Skeletal muscle tissue (tissue), 4 donors: ENCODE data around the gene ECI1. TPM values are rescaled to one million over a fixed set of nuclear protein-coding genes. Genes with fewer than 3 reads are reported as not detected.

Source experiments
- H3K27ac ChIP-seq: one replicate; pipeline ENCODE4 v1.7.0; 2013; ENCODE audit warnings: mild to moderate bottlenecking, low read depth, low read length, inconsistent platforms
- H3K27me3 ChIP-seq, 3 donors: one replicate each; pipeline ENCODE4 v1.7.0; 2013; ENCODE audit warnings: low read length in 3 of 3; ENCODE audit not compliant: control insufficient read depth in 3 of 3, insufficient read depth in 3 of 3
- H3K36me3 ChIP-seq, 3 donors: one replicate each; pipeline ENCODE4 v1.7.0; 2013; ENCODE audit warnings: low read length in 3 of 3; ENCODE audit not compliant: control insufficient read depth in 3 of 3, insufficient read depth in 3 of 3
- H3K4me1 ChIP-seq, 3 donors: one replicate each; pipeline ENCODE4 v1.7.0; 2013; ENCODE audit warnings: low read length in 3 of 3, mild to moderate bottlenecking in 3 of 3; ENCODE audit not compliant: control insufficient read depth in 3 of 3, insufficient read depth in 3 of 3
- H3K4me3 ChIP-seq, 3 donors: one replicate each; pipeline ENCODE4 v1.7.0; 2013; ENCODE audit warnings: low read length in 3 of 3
- H3K9ac ChIP-seq, 3 donors: one replicate each; pipeline ENCODE4 v1.7.0; 2013; ENCODE audit warnings: low read length in 3 of 3, mild to moderate bottlenecking in 3 of 3, moderate library complexity in 2 of 3, low read depth in 1 of 3
- H3K9me3 ChIP-seq, 3 donors: one replicate each; pipeline ENCODE4 v1.7.0; 2013; ENCODE audit warnings: low read length in 3 of 3; ENCODE audit not compliant: control insufficient read depth in 3 of 3
- total RNA-seq: library from RNA; depleted of rRNA; stranded (reverse); fragments of >200 nt; gene quantifications from one replicate; pipeline ENCODE4 v1.2.3, GENCODE V29; 2014
- donor health status: Osteomylitis.

ECI1 gene
- total RNA-seq, 1 donor from 2014 or later = 42.3 TPM

GRCh38 chr16:2229632-2230250, 21.6 kb downstream of the ECI1 start:
- Histone ChIP-seq H3K4me1 (peaks cover 4 to 13% (median 13%) of the 10 kb centered on the region in 3 donors), H3K4me3 (no peak overlapping the region), H3K27me3 (no peaks in the 10 kb centered on the region), H3K27ac (no peak overlapping the region), H3K9ac (no peak overlapping the region), H3K9me3 (no peaks in the 10 kb centered on the region), H3K36me3 (peaks cover 59 to 65% (median 64%) of the 10 kb centered on the region in 3 donors)

- H3K36me3 ChIP-seq = peaks cover 54 to 59% (median 59%) of the 10 kb centered on the region in 3 donors
- H3K27ac ChIP-seq = no peak overlapping the region
- H3K4me3 ChIP-seq = no peak overlapping the region
- no peaks in the 10 kb centered on the region for H3K9me3 ChIP-seq
- H3K9ac ChIP-seq = no peak overlapping the region
- no peaks in the 10 kb centered on the region for H3K27me3 ChIP-seq
- peaks cover 10 to 19% (median 19%) of the 10 kb centered on the region in 3 donors for H3K4me1 ChIP-seq
Observed at GRCh38 chr16:2229091-2229490, 22.3 kb downstream of the ECI1 start.

GRCh38 chr16:2228161-2228824, 23.1 kb downstream of the ECI1 start:
- Histone ChIP-seq H3K27me3 (no peaks in the 10 kb centered on the region), H3K9ac (no peak overlapping the region), H3K4me1 (peaks cover 10 to 24% (median 21%) of the 10 kb centered on the region in 3 donors), H3K36me3 (peaks cover 46 to 51% (median 51%) of the 10 kb centered on the region in 3 donors), H3K9me3 (no peaks in the 10 kb centered on the region), H3K27ac (no peak overlapping the region), H3K4me3 (no peak overlapping the region)

- Histone ChIP-seq H3K9me3 (no peaks in the 10 kb centered on the region), H3K36me3 (peaks cover 33 to 38% (median 37%) of the 10 kb centered on the region in 3 donors), H3K27me3 (no peaks in the 10 kb centered on the region), H3K27ac (no peak overlapping the region), H3K4me3 (no peak overlapping the region), H3K4me1 (peaks cover 13 to 24% (median 24%) of the 10 kb centered on the region in 3 donors), H3K9ac (peak overlapping the region in 1 of 3 donors; percentile 33)
Observed at GRCh38 chr16:2226918-2227317, 24.5 kb downstream of the ECI1 start.

GRCh38 chr16:2226245-2226793, 25.1 kb downstream of the ECI1 start:
- Histone ChIP-seq H3K9ac (peak overlapping the region in 2 of 3 donors; percentile 33 to 54), H3K27ac (no peak overlapping the region), H3K4me3 (no peak overlapping the region), H3K36me3 (peaks cover 27 to 33% (median 31%) of the 10 kb centered on the region in 3 donors), H3K4me1 (peaks cover 13 to 24% (median 24%) of the 10 kb centered on the region in 3 donors), H3K27me3 (no peaks in the 10 kb centered on the region), H3K9me3 (no peaks in the 10 kb centered on the region)

GRCh38 chr16:2223942-2224486, 27.4 kb downstream of the ECI1 start:
- Histone ChIP-seq H3K9me3 (no peaks in the 10 kb centered on the region), H3K36me3 (peaks cover 6 to 15% (median 15%) of the 10 kb centered on the region in 3 donors), H3K27me3 (no peaks in the 10 kb centered on the region), H3K27ac (peak overlapping the region; percentile 84), H3K4me1 (peaks cover 13 to 24% (median 24%) of the 10 kb centered on the region in 3 donors), H3K9ac (peak overlapping the region; percentile 87 to 95 (median 93)), H3K4me3 (peak overlapping the region; percentile 78 to 86 (median 83))

- Histone ChIP-seq H3K4me1 (peaks cover 13 to 24% (median 24%) of the 10 kb centered on the region in 3 donors), H3K9ac (peak within 1 kb of the TSS; percentile 87 to 95 (median 93)), H3K9me3 (no peaks in the 10 kb centered on the region), H3K27ac (peak within 1 kb of the TSS; percentile 84), H3K4me3 (peak within 1 kb of the TSS; percentile 78 to 86 (median 83)), H3K36me3 (peaks cover under 1 to 9% (median 9%) of the 10 kb centered on the region in 3 donors), H3K27me3 (no peaks in the 10 kb centered on the region)
Observed at GRCh38 chr16:2223221-2223941, 28.0 kb downstream of the ECI1 start, which contains the start of gene E4F1. TSS of gene E4F1 (plus strand) at chr16:2223591. CDS start at chr16:2223614, 23 bp downstream.

- Histone ChIP-seq H3K4me3 (no peak overlapping the region), H3K9ac (no peak overlapping the region), H3K27ac (no peak overlapping the region), H3K9me3 (no peaks in the 10 kb centered on the region), H3K27me3 (no peaks in the 10 kb centered on the region), H3K36me3 (no peaks in the 10 kb centered on the region), H3K4me1 (peaks cover 25 to 30% (median 25%) of the 10 kb centered on the region in 3 donors)
Observed at GRCh38 chr16:2216330-2216729, 35.1 kb downstream of the ECI1 start.

GRCh38 chr16:2214719-2214968, 36.7 kb downstream of the ECI1 start, which contains the start of gene PGP:
TSS of gene PGP (minus strand) at chr16:2214840. CDS start at chr16:2214777, 63 bp downstream.
- Histone ChIP-seq H3K9me3 (no peaks in the 10 kb centered on the region), H3K4me1 (peaks cover 39 to 46% (median 42%) of the 10 kb centered on the region in 3 donors), H3K27me3 (no peaks in the 10 kb centered on the region), H3K36me3 (peaks cover 0 to 5% (median 3%) of the 10 kb centered on the region in 3 donors), H3K9ac (peak within 1 kb of the TSS; percentile 81 to 98 (median 94)), H3K27ac (peak within 1 kb of the TSS; percentile 89), H3K4me3 (peak within 1 kb of the TSS; percentile 88 to 91 (median 89))
